Ovary (tissue), 9 donors: ENCODE results near the gene SLIT1. TPM values are rescaled to one million over a fixed set of nuclear protein-coding genes. Genes with fewer than 3 reads are reported as not detected.

Experiments
- DNase-seq, 5 donors: peaks; one replicate each; pipeline ENCODE4 v3.0.0-alpha.2; 2019 to 2020
- H3K27ac ChIP-seq, 2 donors: fragments of 200-600 bp; one replicate each; pipeline versions ENCODE4 v1.5.1 to v1.8.0; 2019 to 2022
- H3K27me3 ChIP-seq: fragments of 200-600 bp; one replicate; pipeline ENCODE4 v1.8.0; 2022
- H3K36me3 ChIP-seq: fragments of 200-600 bp; sonication (generic); one replicate; pipeline ENCODE4 v1.5.1; 2019
- H3K4me1 ChIP-seq: one replicate; pipeline ENCODE4 v1.8.1; 2013; ENCODE audit warnings: mild to moderate bottlenecking, moderate library complexity; ENCODE audit not compliant: insufficient read depth
- H3K4me3 ChIP-seq: fragments of 200-600 bp; sonication (generic); one replicate; pipeline ENCODE4 v1.5.1; 2017
- H3K9me3 ChIP-seq, 2 donors: fragments of 200-600 bp in 1 of 2; sonication (generic) in 1 of 2; one replicate each; pipeline versions ENCODE4 v1.5.1 to v1.8.1; 2013 to 2019; ENCODE audit warnings: mild to moderate bottlenecking in 1 of 2, moderate library complexity in 1 of 2
- EP300 ChIP-seq: sonication (generic); formaldehyde crosslinking; IDR thresholded peaks from one replicate; pipeline ENCODE4 v1.6.1; 2017; ENCODE audit warnings: antibody characterized with exemption
- POLR2A ChIP-seq: fragments of 450-650 bp; IDR thresholded peaks from one replicate; pipeline ENCODE4 v1.6.1; 2017; ENCODE audit warnings: antibody characterized with exemption, mild to moderate bottlenecking, moderate library complexity
- WGBS, 3 donors: extraction: QIAGEN DNeasy Blood & Tissue Kit in 1 of 3; methylation state at CpG; one replicate each; pipeline versions ENCODE4 v1.1.5 to v1.1.7; 2013 to 2017; 5-methylcytosine and 5-hydroxymethylcytosine counted together
- intact Hi-C, 4 donors: fragments of 100-400 bp; cut with DNase I; formaldehyde crosslinking; loops; one replicate each; pipeline versions ENCODE4 v1.11.0 to v1.15.1; 2022 to 2023
- polyA plus RNA-seq, 2 donors: library from polyadenylated mRNA; stranded (reverse); fragments of 200-250 nt in 1 of 2; fragments of 350-450 nt in 1 of 2; fragmentation: Illumina TruSeq in 1 of 2; extraction: RNeasy Lipid Tissue Mini Kit (QIAGEN cat#74804) in 1 of 2; gene quantifications; one replicate each; pipeline ENCODE4 v1.2.3, GENCODE V29; 2013 to 2014
- total RNA-seq, 7 donors: library from RNA; depleted of rRNA in 2 of 7; stranded (reverse); fragments of >200 nt in 2 of 7; fragmentation: NEBNext Ultra II Directional in 3 of 7; extraction: Animal tissue kit (Norgen Biotek cat#: 25700) in 3 of 7; gene quantifications; one replicate each; pipeline versions ENCODE4 v1.1.0 to v1.2.4, GENCODE V29; 2016 to 2023
- TF ChIP-seq, protein P1 (sequence below), 3 donors: fragments of 450-650 bp in 2 of 3; fragments of 200-600 bp in 1 of 3; IDR thresholded peaks; one replicate each; pipeline versions ENCODE4 v1.5.1 to v1.8.0; 2016 to 2022; ENCODE audit warnings: antibody characterized with exemption in 3 of 3, mild to moderate bottlenecking in 1 of 3
- donor health status: DM: no; HTN: no; CAD: no; lungs with moderate emphysema.
- donor health status: DM: no; HTN: no; CAD: no.
- donor health status: Bipolar disorder and iron deficiency.
- donor health status: DM: yes; HTN: yes; CAD: no.
- donor health status: DM: no; HTN: no; CAD: no.
- donor health status: DM: yes; HTN: yes; CAD: no.

Gene SLIT1
- total and polyA plus RNA-seq, 9 donors, result under 0.01 to 0.62 (median 0.25) TPM

DNA sequence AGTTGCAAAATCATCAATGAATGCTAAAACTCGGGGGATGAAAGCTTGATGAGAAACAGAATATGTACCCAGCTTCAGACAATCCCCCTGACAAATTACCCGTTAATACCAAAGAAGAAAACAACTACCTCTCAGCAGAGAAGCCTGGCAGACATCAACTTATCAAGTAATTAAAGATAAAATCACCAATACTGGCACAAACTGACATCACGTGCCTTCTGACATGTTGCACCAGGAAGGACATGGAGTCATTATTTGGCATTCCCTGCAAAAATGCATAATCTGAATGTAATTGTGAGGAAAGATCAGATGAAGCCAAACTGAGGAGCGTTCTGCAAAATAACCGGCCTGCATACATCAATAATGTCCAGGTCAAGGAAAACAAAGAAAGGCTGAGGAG lies 7.7 kb downstream of the SLIT1 start:
- no peak for TF ChIP-seq POLR2A
- TF ChIP-seq EP300, result no peak
- Histone ChIP-seq H3K9me3 (no peaks in the 10 kb centered on the region), H3K27me3 (no peaks in the 10 kb centered on the region), H3K4me3 (no peak overlapping the region), H3K36me3 (no peaks in the 10 kb centered on the region), H3K27ac (no peak overlapping the region), H3K4me1 (no peaks in the 10 kb centered on the region)
- intact Hi-C loops, result no loop called here
- DNase-seq, result no peak
- 23 to 49% (median 31%) methylated on average over 5 of the region's 5 CpGs for WGBS, 3 donors

DNA sequence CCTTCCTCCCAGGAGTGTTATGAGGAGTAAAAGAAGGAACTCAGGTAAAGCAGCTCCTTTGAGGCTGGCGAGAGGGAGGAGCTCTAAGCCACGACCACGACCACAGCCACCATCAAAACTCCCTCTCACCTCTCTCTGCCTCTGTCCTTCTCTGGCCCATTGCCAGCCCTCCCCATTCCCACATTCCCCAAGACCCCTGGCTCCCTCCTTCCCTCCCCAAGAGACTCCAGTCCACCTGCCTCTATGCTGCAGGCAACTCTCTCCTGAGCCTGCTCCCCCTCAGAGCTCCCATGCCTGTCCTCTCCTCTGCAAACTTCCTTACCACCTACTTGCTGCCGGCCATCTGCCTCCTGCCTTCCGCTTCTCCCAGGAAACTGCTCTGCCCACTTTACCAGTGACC lies 9.5 kb downstream of the SLIT1 start:
- Histone ChIP-seq H3K27ac (no peak overlapping the region), H3K27me3 (no peaks in the 10 kb centered on the region), H3K4me3 (no peak overlapping the region), H3K9me3 (no peaks in the 10 kb centered on the region), H3K36me3 (no peaks in the 10 kb centered on the region), H3K4me1 (no peaks in the 10 kb centered on the region)
- 64 to 73% (median 69%) methylated on average over 5 of the region's 5 CpGs for WGBS, 3 donors
- TF ChIP-seq, protein P1, sequence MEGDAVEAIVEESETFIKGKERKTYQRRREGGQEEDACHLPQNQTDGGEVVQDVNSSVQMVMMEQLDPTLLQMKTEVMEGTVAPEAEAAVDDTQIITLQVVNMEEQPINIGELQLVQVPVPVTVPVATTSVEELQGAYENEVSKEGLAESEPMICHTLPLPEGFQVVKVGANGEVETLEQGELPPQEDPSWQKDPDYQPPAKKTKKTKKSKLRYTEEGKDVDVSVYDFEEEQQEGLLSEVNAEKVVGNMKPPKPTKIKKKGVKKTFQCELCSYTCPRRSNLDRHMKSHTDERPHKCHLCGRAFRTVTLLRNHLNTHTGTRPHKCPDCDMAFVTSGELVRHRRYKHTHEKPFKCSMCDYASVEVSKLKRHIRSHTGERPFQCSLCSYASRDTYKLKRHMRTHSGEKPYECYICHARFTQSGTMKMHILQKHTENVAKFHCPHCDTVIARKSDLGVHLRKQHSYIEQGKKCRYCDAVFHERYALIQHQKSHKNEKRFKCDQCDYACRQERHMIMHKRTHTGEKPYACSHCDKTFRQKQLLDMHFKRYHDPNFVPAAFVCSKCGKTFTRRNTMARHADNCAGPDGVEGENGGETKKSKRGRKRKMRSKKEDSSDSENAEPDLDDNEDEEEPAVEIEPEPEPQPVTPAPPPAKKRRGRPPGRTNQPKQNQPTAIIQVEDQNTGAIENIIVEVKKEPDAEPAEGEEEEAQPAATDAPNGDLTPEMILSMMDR (IDR thresholded peaks at IDR 0.05), result no peak
- no peak for TF ChIP-seq POLR2A
- TF ChIP-seq EP300, result no peak
- intact Hi-C loops, result no loop called here
- DNase-seq, result peak in 1 of 5 donors; percentile 21

DNA sequence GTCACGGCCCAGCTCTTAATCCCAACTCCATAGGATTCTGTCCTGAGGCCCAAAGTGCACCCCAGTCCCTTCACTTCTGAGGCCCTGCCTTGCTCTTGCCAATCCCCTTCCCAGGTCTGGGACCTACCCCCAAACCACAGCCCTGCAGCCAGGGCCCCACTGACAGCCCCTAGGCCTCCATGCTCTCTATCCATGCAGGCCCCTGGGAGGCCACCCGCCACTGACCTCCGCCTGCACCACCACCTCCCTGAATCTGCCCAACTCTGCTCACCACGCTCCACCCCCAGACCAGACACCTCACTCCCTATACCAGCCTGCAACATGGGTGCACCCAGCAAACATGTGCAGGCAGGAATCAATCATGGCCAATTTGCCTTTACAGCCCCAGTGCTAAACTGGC lies 10.2 kb downstream of the SLIT1 start:
- Histone ChIP-seq H3K9me3 (no peaks in the 10 kb centered on the region), H3K36me3 (no peaks in the 10 kb centered on the region), H3K27ac (no peak overlapping the region), H3K27me3 (no peaks in the 10 kb centered on the region), H3K4me1 (no peaks in the 10 kb centered on the region), H3K4me3 (no peak overlapping the region)
- peak in 1 of 5 donors; percentile 21 for DNase-seq
- intact Hi-C loops, result no loop called here
- 92 to 97% (median 95%) methylated on average over 4 of the region's 4 CpGs for WGBS, 3 donors
- TF ChIP-seq POLR2A, result no peak

DNA sequence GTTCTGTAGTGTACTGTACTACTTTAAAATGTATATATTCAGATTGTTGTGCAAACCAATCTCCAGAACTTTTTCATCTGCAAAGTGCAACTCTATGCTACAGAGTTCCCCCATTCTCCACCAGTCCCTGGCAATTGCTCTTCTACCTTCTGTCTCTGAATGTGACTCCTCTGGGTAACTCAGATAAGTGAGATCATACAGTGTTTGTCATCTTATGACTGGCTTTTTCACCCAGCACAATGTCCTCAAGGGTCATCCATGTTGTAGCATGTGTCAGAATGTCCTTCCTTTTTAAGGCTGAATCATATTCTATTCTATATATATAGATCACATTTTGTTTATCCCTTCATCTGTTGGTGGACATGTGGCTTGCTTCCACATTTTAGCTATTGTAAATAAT lies 10.8 kb downstream of the SLIT1 start:
- Histone ChIP-seq H3K4me3 (no peak overlapping the region), H3K27me3 (no peaks in the 10 kb centered on the region), H3K4me1 (no peaks in the 10 kb centered on the region), H3K9me3 (no peaks in the 10 kb centered on the region), H3K27ac (no peak overlapping the region), H3K36me3 (no peaks in the 10 kb centered on the region)
- TF ChIP-seq, protein P1 (IDR thresholded peaks at IDR 0.05), result no peak
- TF ChIP-seq POLR2A, result no peak
- intact Hi-C loops, result no loop called here
- DNase-seq, result no peak

DNA sequence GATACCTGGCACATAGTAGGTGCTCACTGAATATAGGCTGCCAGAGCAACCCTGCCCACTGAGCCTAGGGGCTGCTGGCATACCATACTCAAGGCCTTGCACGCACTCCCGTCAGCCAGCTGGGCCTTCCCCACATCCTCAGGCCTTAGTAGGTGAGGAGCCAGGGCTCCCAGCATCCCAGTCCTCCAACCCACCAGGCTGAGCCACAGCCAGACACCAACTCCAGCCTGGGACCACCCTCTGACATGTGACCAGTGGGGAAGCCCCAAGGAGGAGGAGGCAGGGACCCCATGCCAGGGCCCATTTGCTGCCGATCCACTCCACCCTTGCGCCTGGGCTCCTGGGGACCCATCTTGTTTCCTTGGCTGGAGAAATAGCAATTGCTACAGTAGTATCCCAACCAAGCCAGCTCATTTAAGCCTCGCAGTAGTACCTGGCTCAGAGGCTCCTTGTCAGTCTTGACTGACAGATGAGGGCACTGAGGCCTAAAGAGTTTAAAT lies 11.4 kb downstream of the SLIT1 start:
- no peak overlapping the region for H3K4me3 ChIP-seq
- no peaks in the 10 kb centered on the region for H3K4me1 ChIP-seq
- no peaks in the 10 kb centered on the region for H3K27me3 ChIP-seq
- DNase-seq, result peak in 1 of 5 donors; percentile 16
- 85 to 97% (median 94%) methylated on average over 5 of the region's 5 CpGs for WGBS, 3 donors
- H3K36me3 ChIP-seq, result no peaks in the 10 kb centered on the region
- intact Hi-C loops, result no loop called here
- H3K9me3 ChIP-seq, result no peaks in the 10 kb centered on the region
- TF ChIP-seq, protein P1 (IDR thresholded peaks at IDR 0.05), result no peak
- no peak for TF ChIP-seq EP300
- no peak for TF ChIP-seq POLR2A
- H3K27ac ChIP-seq, result no peak overlapping the region
